GM18511 (cell line): Measurements from ENCODE around the gene NAV3.

ENCODE experiments used
- ATAC-seq: cut with Tn5 transposase; IDR thresholded peaks from one replicate; pipeline ENCODE4 v1.9.1; 2021; ENCODE audit warnings: mild to moderate bottlenecking, moderate library complexity; ENCODE audit not compliant: unreplicated experiment

The NAV3 gene

GRCh38 chr12:77830583-77831351 lies at the start of gene NAV3:
NAV3 (plus strand) TSS chr12:77830894; CDS start chr12:77831462, 568 bp downstream.
- ATAC-seq, result no peak

- ATAC-seq, result no peak
Observed at GRCh38 chr12:77782034-77782433, 48.7 kb upstream of the NAV3 start.

- no peak for ATAC-seq
Observed at GRCh38 chr12:77782766-77783165, 47.9 kb upstream of the NAV3 start.

GRCh38 chr12:77785211-77785610 lies 45.5 kb upstream of the NAV3 start:
- no peak for ATAC-seq

GRCh38 chr12:77786675-77787074 lies 44.0 kb upstream of the NAV3 start:
- no peak for ATAC-seq

GRCh38 chr12:77788231-77789168 lies 42.2 kb upstream of the NAV3 start:
- ATAC-seq, result no peak

- no peak for ATAC-seq
Observed at GRCh38 chr12:77795699-77796098, 35.0 kb upstream of the NAV3 start.

GRCh38 chr12:77796775-77797174 lies 33.9 kb upstream of the NAV3 start:
- no peak for ATAC-seq

- no peak for ATAC-seq
Observed at GRCh38 chr12:77800501-77800900, 30.2 kb upstream of the NAV3 start.

GRCh38 chr12:77808534-77808933 lies 22.2 kb upstream of the NAV3 start:
- no peak for ATAC-seq

- ATAC-seq, result no peak
Observed at GRCh38 chr12:77813558-77813957, 17.1 kb upstream of the NAV3 start.

GRCh38 chr12:77814386-77814785 lies 16.3 kb upstream of the NAV3 start:
- ATAC-seq, result no peak

GRCh38 chr12:77816196-77816595 lies 14.5 kb upstream of the NAV3 start:
- ATAC-seq, result peak; percentile 98

GRCh38 chr12:77817276-77817675 lies 13.4 kb upstream of the NAV3 start:
- no peak for ATAC-seq

- no peak for ATAC-seq
Observed at GRCh38 chr12:77818351-77818750, 12.3 kb upstream of the NAV3 start.

- ATAC-seq, result no peak
Observed at GRCh38 chr12:77821699-77822203, 8.9 kb upstream of the NAV3 start.

- ATAC-seq, result no peak
Observed at GRCh38 chr12:77833329-77833728, 2.6 kb downstream of the NAV3 start.

- ATAC-seq, result no peak
Observed at GRCh38 chr12:77834618-77835017, 3.9 kb downstream of the NAV3 start.

- no peak for ATAC-seq
Observed at GRCh38 chr12:77835969-77836368, 5.3 kb downstream of the NAV3 start.

- ATAC-seq, result no peak
Observed at GRCh38 chr12:77837876-77838291, 7.2 kb downstream of the NAV3 start.

- ATAC-seq, result peak; percentile 57
Observed at GRCh38 chr12:77841521-77841920, 10.8 kb downstream of the NAV3 start.

GRCh38 chr12:77842430-77842829 lies 11.7 kb downstream of the NAV3 start:
- no peak for ATAC-seq
